Loucy (cell line): ENCODE measurements around the gene ERC1.

Source experiments
- CTCF ChIP-seq: fragments of 200-600 bp; sonication (generic); conservative IDR thresholded peaks from 2 replicates; pipeline ENCODE4 v1.5.1; 2014; ENCODE audit warnings: mild to moderate bottlenecking, antibody characterized with exemption, low read length
- EZH2phosphoT487 ChIP-seq: fragments of 200-600 bp; IDR thresholded peaks from 2 replicates; pipeline ENCODE4 v1.6.1; 2018; ENCODE audit warnings: antibody characterized with exemption, mild to moderate bottlenecking, moderate library complexity, borderline replicate concordance

GRCh38 chr12:1065629-1066028, 74.6 kb downstream of the ERC1 start:
- no peak for TF ChIP-seq CTCF
- TF ChIP-seq EZH2phosphoT487: no peak
